ENCODE results near the gene MAPRE2.
"Not testable (repeated sequence)": the region's sequence is repeated elsewhere in the genome, so short reads cannot be mapped to it uniquely, and the experiment has no call there.

Gene MAPRE2

DNA sequence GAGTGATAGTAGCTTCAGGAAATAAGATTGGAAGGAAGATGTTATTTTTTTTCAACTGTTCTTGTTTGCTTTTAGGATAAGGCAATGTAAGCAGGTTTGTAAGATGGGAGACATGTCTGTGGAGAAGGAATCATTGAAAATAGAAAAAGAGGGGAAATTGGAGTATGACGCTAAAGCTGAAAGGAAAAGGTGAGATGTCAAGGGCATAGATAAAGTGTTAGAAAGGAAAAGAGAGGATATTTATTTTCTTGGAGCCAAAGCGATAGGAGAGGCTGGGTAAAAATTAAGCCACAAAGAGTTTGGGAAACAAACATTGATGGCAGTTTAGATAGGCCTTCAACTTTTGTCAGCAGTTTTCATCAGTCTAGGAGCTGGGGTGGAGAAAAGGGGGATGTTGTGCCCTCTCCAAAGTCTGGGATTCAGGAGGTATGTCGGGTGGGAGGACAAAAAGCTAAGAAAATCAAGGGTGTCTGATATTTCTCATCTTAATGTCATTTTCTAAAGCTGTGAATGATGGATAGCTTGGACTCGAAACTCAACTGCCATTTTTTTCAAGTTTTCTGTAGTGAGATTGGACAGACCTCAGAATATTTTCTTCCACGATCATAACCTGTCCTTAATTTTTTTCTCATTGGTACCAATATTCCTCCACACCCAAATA is 63.3 kb downstream of the MAPRE2 start:
- DNase-seq (ENCODE audit: low read depth, low spot score) = no peak
- Histone ChIP-seq H3K4me3 (ENCODE audit: insufficient read length, low read depth) (no peak overlapping the region), H3K9me3 (ENCODE audit: insufficient read depth, low read length) (no peaks in the 10 kb centered on the region), H3K36me3 (ENCODE audit: insufficient read depth, insufficient read length, low read length) (peaks cover 5% of the 10 kb centered on the region), H3K4me1 (ENCODE audit: insufficient read depth, insufficient read length) (no peaks in the 10 kb centered on the region), H3K27me3 (ENCODE audit: insufficient read depth, insufficient read length) (no peaks in the 10 kb centered on the region), H3K9ac (ENCODE audit: insufficient read length, low read depth) (no peak overlapping the region)
- TF ChIP-seq YY1 (IDR thresholded peaks at IDR 0.05; ENCODE audit: insufficient read depth, insufficient read length) = no peak

GRCh38 chr18:35106013-35106844 is 65.0 kb downstream of the MAPRE2 start:
- no peak overlapping the region for H3K4me3 ChIP-seq (ENCODE audit: insufficient read length, low read depth)
- DNase-seq (ENCODE audit: low read depth, low spot score) = no peak
- no peaks in the 10 kb centered on the region for H3K9me3 ChIP-seq (ENCODE audit: insufficient read depth, low read length)
- peaks cover 5% of the 10 kb centered on the region for H3K36me3 ChIP-seq (ENCODE audit: insufficient read depth, insufficient read length, low read length)
- no peaks in the 10 kb centered on the region for H3K27me3 ChIP-seq (ENCODE audit: insufficient read depth, insufficient read length)
- no peak overlapping the region for H3K9ac ChIP-seq (ENCODE audit: insufficient read length, low read depth)
- TF ChIP-seq ZNF274 (IDR thresholded peaks at IDR 0.05; ENCODE audit: low read depth, low read length) (no peak), SUZ12 (IDR thresholded peaks at IDR 0.05; ENCODE audit: extremely low read depth, insufficient read depth, insufficient read length) (no peak), YY1 (IDR thresholded peaks at IDR 0.05; ENCODE audit: insufficient read depth, insufficient read length) (no peak)
- no peaks in the 10 kb centered on the region for H3K4me1 ChIP-seq (ENCODE audit: insufficient read depth, insufficient read length)

DNA sequence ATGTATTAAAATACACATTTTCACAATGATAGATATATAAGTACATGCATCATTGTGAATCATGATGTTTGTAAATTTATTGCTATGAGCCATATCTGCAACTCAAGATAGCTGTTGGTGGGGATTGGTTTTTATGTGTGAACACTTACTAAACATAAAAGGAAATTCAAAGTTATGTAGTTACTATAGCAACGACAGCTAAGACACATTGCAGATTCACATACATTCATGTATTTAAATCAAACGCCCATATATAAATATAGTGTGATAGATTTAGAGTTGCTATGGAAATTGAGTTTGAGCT is 65.6 kb downstream of the MAPRE2 start:
- no peak for DNase-seq (ENCODE audit: low read depth, low spot score)
- Histone ChIP-seq H3K4me3 (ENCODE audit: insufficient read length, low read depth) (no peak overlapping the region), H3K4me1 (ENCODE audit: insufficient read depth, insufficient read length) (no peaks in the 10 kb centered on the region), H3K27me3 (ENCODE audit: insufficient read depth, insufficient read length) (no peaks in the 10 kb centered on the region), H3K9ac (ENCODE audit: insufficient read length, low read depth) (no peak overlapping the region), H3K9me3 (ENCODE audit: insufficient read depth, low read length) (no peaks in the 10 kb centered on the region), H3K36me3 (ENCODE audit: insufficient read depth, insufficient read length, low read length) (peaks cover 4% of the 10 kb centered on the region)
- TF ChIP-seq SUZ12 (IDR thresholded peaks at IDR 0.05; ENCODE audit: extremely low read depth, insufficient read depth, insufficient read length) (no peak), ZNF274 (IDR thresholded peaks at IDR 0.05; ENCODE audit: low read depth, low read length) (no peak), YY1 (IDR thresholded peaks at IDR 0.05; ENCODE audit: insufficient read depth, insufficient read length) (no peak)

GRCh38 chr18:35107216-35107615 is 66.0 kb downstream of the MAPRE2 start:
- Histone ChIP-seq H3K4me3 (ENCODE audit: insufficient read length, low read depth) (no peak overlapping the region), H3K9me3 (ENCODE audit: insufficient read depth, low read length) (no peaks in the 10 kb centered on the region), H3K36me3 (ENCODE audit: insufficient read depth, insufficient read length, low read length) (peaks cover 2% of the 10 kb centered on the region), H3K4me1 (ENCODE audit: insufficient read depth, insufficient read length) (no peaks in the 10 kb centered on the region), H3K9ac (ENCODE audit: insufficient read length, low read depth) (no peak overlapping the region), H3K27me3 (ENCODE audit: insufficient read depth, insufficient read length) (no peaks in the 10 kb centered on the region)
- DNase-seq (ENCODE audit: low read depth, low spot score) = no peak
- no peak for TF ChIP-seq SUZ12 (IDR thresholded peaks at IDR 0.05; ENCODE audit: extremely low read depth, insufficient read depth, insufficient read length)
- no peak for TF ChIP-seq YY1 (IDR thresholded peaks at IDR 0.05; ENCODE audit: insufficient read depth, insufficient read length)
- TF ChIP-seq ZNF274 (IDR thresholded peaks at IDR 0.05; ENCODE audit: low read depth, low read length) = no peak

GRCh38 chr18:35108088-35108487 is 66.9 kb downstream of the MAPRE2 start:
- not testable (repeated sequence) for H3K9me3 ChIP-seq (ENCODE audit: insufficient read depth, low read length); DNase-seq (ENCODE audit: low read depth, low spot score)

GRCh38 chr18:35110059-35110458 is 68.8 kb downstream of the MAPRE2 start:
- no peaks in the 10 kb centered on the region for H3K36me3 ChIP-seq (ENCODE audit: insufficient read depth, insufficient read length, low read length)

More at GRCh38 chr18:35108088-35108487, 66.9 kb downstream of the MAPRE2 start:
- H3K9ac ChIP-seq (ENCODE audit: insufficient read length, low read depth); H3K36me3 ChIP-seq (ENCODE audit: insufficient read depth, insufficient read length, low read length); H3K27me3 ChIP-seq (ENCODE audit: insufficient read depth, insufficient read length); H3K4me1 ChIP-seq (ENCODE audit: insufficient read depth, insufficient read length); H3K4me3 ChIP-seq (ENCODE audit: insufficient read length, low read depth): not testable (repeated sequence)

GRCh38 chr18:35110554-35111485 is 69.6 kb downstream of the MAPRE2 start:
- Histone ChIP-seq H3K9me3 (ENCODE audit: insufficient read depth, low read length) (no peaks in the 10 kb centered on the region), H3K9ac (ENCODE audit: insufficient read length, low read depth) (no peak overlapping the region), H3K4me1 (ENCODE audit: insufficient read depth, insufficient read length) (no peaks in the 10 kb centered on the region), H3K4me3 (ENCODE audit: insufficient read length, low read depth) (no peak overlapping the region), H3K27me3 (ENCODE audit: insufficient read depth, insufficient read length) (no peaks in the 10 kb centered on the region), H3K36me3 (ENCODE audit: insufficient read depth, insufficient read length, low read length) (no peaks in the 10 kb centered on the region)
- TF ChIP-seq ZNF274 (IDR thresholded peaks at IDR 0.05; ENCODE audit: low read depth, low read length) (no peak), YY1 (IDR thresholded peaks at IDR 0.05; ENCODE audit: insufficient read depth, insufficient read length) (no peak), SUZ12 (IDR thresholded peaks at IDR 0.05; ENCODE audit: extremely low read depth, insufficient read depth, insufficient read length) (no peak)
- no peak for DNase-seq (ENCODE audit: low read depth, low spot score)

More at GRCh38 chr18:35110059-35110458, 68.8 kb downstream of the MAPRE2 start:
- no peaks in the 10 kb centered on the region for H3K27me3 ChIP-seq (ENCODE audit: insufficient read depth, insufficient read length)
- DNase-seq (ENCODE audit: low read depth, low spot score) = no peak
- no peak overlapping the region for H3K9ac ChIP-seq (ENCODE audit: insufficient read length, low read depth)
- H3K9me3 ChIP-seq (ENCODE audit: insufficient read depth, low read length) = no peaks in the 10 kb centered on the region
- no peak for TF ChIP-seq SUZ12 (IDR thresholded peaks at IDR 0.05; ENCODE audit: extremely low read depth, insufficient read depth, insufficient read length)
- TF ChIP-seq ZNF274 (IDR thresholded peaks at IDR 0.05; ENCODE audit: low read depth, low read length) = no peak
- no peak for TF ChIP-seq YY1 (IDR thresholded peaks at IDR 0.05; ENCODE audit: insufficient read depth, insufficient read length)
- no peak overlapping the region for H3K4me3 ChIP-seq (ENCODE audit: insufficient read length, low read depth)
- H3K4me1 ChIP-seq (ENCODE audit: insufficient read depth, insufficient read length) = no peaks in the 10 kb centered on the region

Measured in NT2/D1 (cell line).